Right ventricle myocardium inferior (tissue), 1 donor: ENCODE results near the gene TBC1D24. TPM values are rescaled to one million over a fixed set of nuclear protein-coding genes. Genes with fewer than 3 reads are reported as not detected.

Source experiments
- ATAC-seq: fragments of 200-7000 bp; cut with Tn5 transposase; one replicate; pipeline ENCODE4 v1.9.1; 2020; ENCODE audit warnings: mild to moderate bottlenecking, moderate library complexity
- DNase-seq: peaks from one replicate; pipeline ENCODE4 v3.0.0; 2021; ENCODE audit errors: missing footprints
- intact Hi-C: fragments of 100-400 bp; cut with DNase I; formaldehyde crosslinking; loops from one replicate; pipeline ENCODE4 v1.11.0; 2022
- total RNA-seq: library from RNA; stranded (reverse); fragmentation: NEBNext Ultra II Directional; extraction: Animal tissue kit (Norgen Biotek cat#: 25700); gene quantifications from one replicate; pipeline ENCODE4 v1.2.1, GENCODE V29; 2021
- donor health status: DM: no; HTN: yes; CAD: no; lungs with severe emphysema.

Gene TBC1D24
- total RNA-seq, 1 donor from 2014 or later, result 14.8 TPM

DNA sequence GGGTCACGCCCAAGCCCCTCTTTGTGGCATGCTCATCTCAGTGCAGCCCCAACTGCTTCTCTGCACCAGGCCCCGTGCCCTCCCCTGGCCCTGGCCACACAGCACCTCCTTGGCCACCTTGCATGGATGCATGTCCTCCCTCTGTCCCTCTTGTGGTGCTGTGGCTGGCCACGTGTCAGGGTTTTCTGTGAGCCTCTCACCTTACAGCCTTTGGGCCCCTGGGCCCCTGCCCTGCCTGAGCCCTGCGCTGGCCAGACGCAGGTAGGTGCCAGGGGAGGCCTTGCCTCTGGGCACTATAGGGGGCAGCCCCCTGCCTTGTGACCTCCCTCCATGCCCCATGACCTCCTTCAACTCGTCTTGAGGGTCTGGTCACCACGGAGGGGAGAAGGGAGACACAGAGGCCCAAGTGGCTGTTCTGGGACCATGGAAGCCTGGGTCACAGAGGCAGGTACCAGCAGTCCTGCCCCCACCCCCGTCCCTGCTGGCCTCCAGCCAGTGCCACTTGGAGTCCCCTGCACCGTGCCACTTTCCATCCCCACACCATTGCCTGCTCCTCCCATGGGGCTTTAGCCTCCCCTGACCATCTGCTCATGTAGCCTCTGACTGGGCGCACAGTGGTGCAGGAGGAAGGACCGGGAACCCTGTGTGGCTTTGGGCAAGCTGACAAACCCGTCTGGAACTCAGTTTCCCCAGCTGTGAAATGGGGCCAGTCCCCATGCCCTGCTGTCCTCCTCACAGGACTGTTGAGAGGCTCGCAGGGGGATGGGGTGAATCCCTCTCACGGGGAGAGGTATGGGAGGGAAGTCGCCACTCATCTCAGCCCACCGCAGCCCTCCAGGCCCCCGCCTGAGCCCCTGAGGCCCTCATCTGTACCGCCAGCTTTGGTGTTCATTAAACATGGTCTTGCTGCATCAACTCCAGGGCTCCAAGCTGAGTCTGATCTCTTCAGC is 27.3 kb downstream of the TBC1D24 start:
- ATAC-seq (no peak), DNase-seq (peak; percentile 46)
- intact Hi-C loops, result loop anchor here (1.0 to 10.0 kb wide), 5 partner anchors 11 to 237 kb away; partner anchors contain the start of genes ABCA3, ATP6V0C, CCNF and RNPS1

DNA sequence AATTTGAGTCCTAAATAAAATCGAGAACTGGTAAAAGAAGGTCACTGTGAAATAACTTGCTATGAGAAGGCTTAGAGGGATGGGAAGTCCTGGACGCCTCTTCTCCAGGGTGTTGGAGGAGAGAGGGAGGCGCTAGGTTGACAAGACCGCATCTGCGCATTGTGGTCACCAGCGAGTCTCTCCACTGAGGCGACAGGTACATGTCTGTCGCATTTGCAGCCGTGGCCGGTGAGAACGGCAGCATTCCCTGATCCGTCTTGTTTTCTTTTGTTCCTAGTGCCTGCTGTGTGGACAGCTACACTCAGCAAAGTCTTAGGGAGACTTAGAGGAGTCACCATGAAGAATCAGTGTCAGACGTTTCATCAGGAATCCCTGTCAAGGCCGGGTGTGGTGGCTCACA is 30.8 kb downstream of the TBC1D24 start:
- intact Hi-C loops, result loop anchor here (10.0 kb wide), 1 partner anchor 241 kb away; the partner anchor contains the start of gene RNPS1
- no peak for ATAC-seq
- DNase-seq, result no peak

DNA sequence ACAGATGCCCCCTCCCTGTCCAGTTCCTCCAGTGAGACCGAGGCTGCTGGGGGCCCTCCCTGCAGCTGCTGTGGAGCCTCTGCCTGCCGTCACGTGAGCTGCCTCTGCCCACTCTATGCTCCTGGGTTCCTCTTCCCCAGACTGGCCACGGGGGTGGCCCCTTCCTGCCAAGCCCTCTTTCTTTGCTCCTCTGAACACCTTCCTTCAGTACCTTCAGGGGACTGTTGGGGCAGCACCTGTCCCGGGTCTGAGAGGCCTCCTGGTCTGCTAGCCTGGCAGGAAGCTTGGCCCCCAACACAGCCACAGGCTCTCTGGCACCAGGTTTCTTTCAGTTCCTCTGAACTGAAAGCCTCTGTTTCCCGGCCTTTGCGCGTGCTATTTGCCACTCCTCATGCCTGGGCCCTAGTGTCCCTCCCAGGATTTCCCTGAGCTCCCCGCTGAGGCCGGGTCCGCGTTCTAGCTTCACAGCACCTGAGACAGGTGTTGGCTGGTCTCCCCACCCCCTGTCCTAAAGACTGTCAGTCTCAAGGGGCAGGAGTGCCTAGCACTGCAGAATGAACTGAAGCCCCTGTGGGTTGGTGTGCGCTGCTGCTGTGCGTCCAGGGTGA is 32.2 kb downstream of the TBC1D24 start:
- intact Hi-C loops, result loop anchor here (10.0 kb wide), 1 partner anchor 242 kb away; the partner anchor contains the start of gene RNPS1
- DNase-seq, result no peak
- peak; percentile 49 for ATAC-seq

DNA sequence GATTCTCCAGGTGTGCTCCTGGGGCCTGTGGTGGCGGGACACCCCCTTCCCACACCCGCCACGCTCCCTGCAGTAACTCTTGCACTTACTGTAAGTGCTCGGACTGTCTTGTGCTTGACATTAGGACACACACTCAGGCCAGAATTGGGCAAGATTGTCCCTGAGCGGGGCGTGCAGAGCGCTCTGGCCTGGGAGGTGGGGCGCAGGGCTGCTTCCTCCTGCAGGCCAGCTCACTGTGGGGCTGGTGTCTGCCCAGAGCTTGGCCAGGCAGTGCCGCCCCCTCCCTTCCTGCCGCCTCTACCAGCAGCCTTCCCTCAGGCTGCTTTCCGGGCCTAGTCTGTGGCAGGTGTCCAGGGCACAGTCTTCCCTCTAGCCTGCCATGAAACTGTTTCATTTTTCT is 32.7 kb downstream of the TBC1D24 start:
- ATAC-seq, result peak; percentile 63
- DNase-seq, result peak; percentile 89
- intact Hi-C loops, result loop anchor here (10.0 kb wide), 1 partner anchor 243 kb away; the partner anchor contains the start of gene RNPS1

DNA sequence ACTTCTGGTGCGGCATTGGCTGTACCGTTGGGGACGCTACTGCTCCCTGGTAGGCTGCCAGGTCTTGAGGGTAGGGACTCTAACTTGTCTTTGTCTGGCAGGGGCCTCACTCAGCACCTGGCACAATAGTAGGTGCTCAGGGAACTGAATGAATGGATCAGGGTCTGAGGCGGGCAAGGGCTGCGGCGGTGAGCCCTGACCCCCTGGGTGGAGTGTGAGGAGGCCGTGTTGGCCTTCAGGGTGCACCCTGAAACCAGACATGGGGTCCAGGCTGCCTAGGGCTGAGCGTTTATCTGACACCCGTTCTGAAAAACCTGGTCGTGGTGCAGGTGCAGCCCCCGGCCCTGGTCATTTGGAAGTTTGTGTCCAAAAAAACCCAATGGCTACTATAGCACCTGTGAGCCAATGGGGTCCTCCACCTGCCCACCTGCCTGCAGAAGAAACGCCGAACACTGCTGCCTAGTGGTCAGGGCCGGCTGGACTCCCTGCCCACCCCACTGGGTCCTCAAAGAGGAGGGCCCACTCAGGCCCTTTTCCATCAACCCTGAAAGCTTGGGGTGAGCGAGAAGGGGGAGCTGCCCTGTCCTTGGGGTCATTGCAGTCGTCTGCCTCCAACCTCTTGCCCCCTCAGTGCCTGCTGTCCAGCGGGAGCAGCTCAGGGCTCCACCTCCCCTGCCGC is 33.9 kb downstream of the TBC1D24 start:
- DNase-seq, result no peak
- intact Hi-C loops, result loop anchor here (10.0 kb wide), 1 partner anchor 244 kb away; the partner anchor contains the start of gene RNPS1

DNA sequence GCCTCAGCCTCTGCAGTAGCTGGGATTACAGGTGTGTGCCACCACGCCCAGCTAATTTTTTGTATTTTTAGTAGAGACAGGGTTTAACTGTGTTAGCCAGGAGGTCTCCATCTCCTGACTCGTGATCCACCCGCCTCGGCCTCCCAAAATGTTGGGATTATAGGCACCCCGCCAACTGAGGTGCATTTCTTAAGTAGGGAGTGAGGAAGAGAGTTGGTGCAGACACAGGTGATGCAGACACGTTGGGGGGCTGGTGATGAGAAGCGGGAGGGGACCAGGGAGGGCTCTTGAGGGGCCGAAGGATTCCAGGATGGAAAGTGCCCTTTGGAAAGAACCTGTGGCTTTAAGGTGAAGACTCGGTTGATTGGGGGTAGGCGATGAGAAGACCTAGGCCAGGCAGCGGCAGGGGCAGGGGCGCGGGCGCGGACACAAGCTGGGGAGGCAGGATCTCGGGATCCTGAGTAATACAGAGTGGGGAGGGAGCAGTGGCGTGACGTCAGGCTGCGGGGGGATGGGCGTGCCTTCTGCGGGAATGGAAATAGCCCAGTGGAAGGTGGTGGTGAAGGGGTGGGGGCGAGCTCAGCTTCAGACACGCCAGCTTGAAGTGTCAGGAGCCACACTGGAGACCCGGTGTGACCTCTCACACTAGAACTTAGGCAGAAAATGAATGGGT is 36.3 kb downstream of the TBC1D24 start:
- intact Hi-C loops, result loop anchor here (5.0 kb wide), 1 partner anchor 304 kb away; the partner anchor contains the start of gene MLST8
- DNase-seq, result peak; percentile 74
- ATAC-seq, result no peak

More for the DNA sequence above, 33.9 kb downstream of the TBC1D24 start:
- no peak for ATAC-seq

DNA sequence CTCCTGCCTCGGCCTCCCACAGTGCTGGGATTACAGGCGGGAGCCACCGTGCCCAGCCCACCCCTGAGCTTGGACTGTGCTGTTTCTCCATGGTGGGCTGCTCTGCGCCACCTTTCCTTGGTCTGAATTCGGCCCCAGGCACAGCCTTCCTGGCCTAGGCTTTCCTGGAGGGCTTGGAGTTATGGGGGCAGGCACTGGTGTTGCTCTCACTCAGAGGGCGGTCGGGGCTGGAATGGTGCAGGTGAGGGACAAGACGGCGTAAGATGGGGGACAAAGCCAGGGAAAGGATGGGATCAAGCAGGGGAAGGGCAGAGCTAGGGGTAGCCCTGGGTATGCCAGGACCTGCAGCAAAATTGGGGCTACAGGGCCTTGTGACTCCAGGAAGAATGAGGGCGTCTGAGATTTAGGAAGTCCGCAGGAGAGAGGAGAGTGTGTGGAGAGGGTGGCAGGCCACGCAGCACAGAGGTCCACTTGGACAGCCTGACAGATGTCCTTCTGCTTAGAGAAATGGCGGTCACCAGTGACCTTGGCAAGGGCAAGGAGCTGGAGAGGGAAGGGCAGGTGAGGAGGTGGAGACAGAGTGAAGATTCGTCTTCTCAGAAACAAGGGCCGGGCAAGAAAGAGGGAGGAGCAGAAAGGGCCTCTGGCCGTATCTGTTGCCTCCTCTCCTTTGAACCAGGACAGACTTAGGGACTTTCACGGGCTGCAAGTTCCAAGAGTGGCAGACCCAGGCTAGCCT is 37.2 kb downstream of the TBC1D24 start:
- intact Hi-C loops, result loop anchor here (5.0 kb wide), 1 partner anchor 305 kb away; the partner anchor contains the start of gene MLST8
- ATAC-seq (no peak), DNase-seq (peak; percentile 42)

DNA sequence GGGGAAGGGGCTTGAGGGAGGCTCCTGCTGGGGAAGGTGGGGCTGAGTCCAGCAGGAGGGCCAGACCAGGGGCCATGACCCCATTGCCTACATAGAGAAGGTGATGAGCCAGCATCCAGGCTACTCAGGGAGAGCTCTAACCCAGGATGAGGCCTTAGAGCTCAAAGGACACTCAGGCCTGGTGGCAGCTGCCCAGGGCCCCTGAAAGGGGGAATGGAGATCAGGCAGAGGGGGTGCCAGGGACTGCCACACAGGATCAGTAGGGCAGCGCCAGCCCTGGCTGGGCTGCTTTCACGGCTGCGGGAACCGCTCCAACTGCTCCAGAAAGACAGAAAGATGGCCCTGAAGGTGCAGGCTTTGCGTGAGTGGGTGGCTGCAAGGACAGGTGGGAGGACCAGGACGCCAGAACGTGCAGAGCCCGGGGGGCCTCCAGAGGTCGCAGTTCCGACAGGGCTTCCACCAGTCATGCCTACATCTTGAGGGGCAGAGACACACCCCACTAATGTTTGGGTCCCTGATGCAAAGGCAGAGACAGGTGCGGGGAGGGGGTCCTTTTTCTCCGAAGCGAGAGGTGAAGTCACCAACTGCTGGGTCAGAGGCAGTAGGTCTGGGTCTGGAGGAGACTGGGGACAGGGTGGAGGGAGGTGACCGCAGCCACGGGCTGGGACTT is 37.9 kb downstream of the TBC1D24 start:
- peak; percentile 67 for DNase-seq
- ATAC-seq, result no peak

DNA sequence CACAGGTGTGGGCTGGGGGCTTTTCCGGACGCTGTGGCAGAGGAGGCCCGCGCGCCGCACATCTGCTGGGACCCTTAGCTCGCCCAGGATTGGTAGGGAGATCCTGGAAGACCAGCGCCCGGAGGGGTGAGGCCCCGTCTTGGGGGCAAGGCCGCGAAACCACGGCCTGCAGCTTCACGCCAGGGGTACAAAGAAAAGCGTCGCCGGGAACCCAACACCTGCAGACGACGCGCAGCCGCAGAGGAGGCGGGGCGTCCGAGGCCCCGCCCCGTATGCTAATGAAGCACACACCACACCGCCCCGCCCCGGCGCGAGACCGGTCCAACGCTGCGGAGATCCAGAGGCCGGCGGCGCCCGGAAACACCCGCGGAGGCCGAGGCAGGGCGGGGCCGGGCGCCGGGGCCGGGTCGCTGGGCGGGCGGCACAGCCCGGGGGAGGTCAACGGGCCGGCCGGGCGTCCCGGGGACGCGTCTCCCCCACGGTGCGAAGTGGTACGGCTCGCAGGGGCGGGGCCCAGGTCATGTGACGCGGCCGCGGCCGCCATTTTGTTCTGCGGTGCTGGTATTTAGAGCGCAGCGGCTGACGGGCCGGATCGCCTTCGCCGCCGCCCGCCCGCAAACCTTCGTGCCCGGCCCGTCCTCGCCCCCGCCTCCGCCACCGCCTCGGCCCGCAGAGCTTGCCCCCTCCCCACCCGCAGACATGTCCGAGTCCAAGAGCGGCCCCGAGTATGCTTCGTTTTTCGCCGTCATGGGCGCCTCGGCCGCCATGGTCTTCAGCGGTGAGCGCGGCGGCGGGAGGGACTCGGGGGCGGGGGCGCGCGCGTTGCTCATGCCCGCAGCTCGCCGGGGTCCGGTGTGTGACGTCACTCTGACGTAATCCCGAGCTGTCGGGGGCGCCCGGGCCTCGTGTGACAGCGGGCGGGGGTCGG is 38.7 kb downstream of the TBC1D24 start, which contains the start of gene ATP6V0C:
Gene ATP6V0C, plus strand, starts transcription at position 548 of the 928 bp plus-strand sequence. Its CDS starts 152 bp downstream, at position 700.
- DNase-seq, result peak; percentile 97
- intact Hi-C loops, result loop anchor here (1.0 to 5.0 kb wide), 2 partner anchors 12 to 306 kb away; partner anchors contain the start of gene MLST8
- peak; percentile 87 for ATAC-seq

More for the DNA sequence above, 37.9 kb downstream of the TBC1D24 start:
- intact Hi-C loops, result loop anchor here (1.0 to 5.0 kb wide), 2 partner anchors 12 to 306 kb away; partner anchors contain the start of gene MLST8

DNA sequence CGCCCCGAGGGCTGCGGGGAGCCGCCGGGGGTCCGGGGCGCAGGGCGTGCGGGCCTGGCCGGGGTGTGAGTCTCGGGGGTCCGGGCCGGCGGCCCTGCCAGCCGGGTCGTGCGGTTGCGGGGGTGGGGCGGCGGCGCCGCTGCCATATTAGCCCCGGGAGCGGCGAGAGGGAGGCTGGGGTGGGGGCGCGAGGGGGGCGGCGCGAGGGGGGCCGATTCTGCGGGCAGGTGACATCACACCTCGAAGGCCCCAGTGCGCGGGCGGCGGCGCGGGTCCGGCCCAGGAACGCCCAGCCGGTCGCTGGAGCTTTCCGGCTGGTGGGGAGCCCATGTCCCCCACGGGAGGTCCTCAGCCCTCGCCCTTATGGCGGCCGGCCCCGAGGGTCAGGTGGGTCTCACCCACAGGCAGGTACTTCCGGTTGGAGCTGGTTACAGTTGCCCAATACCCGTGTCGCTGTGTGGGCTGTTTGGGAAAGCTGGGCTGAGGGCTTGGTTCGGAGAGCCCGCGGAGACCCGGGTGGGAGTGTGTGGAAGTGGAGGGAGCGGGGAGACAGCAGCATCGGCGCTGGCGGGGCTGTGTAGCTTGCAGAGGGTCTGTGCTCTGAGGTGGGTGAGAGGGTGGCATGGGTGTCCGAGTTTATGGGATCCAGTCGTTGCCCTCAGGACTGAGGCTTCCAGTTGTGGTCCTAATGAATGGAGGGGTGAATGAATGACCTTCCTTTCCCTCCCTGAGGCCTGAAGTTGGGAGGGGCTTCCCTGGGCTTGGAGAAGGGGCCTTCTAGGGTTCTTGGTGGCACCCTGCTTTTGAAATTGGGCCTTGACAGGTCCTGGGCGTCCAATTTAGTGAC is 39.6 kb downstream of the TBC1D24 start:
- intact Hi-C loops, result loop anchor here (5.0 kb wide), 1 partner anchor 307 kb away; the partner anchor contains the start of gene MLST8
- no peak for DNase-seq
- ATAC-seq, result no peak

DNA sequence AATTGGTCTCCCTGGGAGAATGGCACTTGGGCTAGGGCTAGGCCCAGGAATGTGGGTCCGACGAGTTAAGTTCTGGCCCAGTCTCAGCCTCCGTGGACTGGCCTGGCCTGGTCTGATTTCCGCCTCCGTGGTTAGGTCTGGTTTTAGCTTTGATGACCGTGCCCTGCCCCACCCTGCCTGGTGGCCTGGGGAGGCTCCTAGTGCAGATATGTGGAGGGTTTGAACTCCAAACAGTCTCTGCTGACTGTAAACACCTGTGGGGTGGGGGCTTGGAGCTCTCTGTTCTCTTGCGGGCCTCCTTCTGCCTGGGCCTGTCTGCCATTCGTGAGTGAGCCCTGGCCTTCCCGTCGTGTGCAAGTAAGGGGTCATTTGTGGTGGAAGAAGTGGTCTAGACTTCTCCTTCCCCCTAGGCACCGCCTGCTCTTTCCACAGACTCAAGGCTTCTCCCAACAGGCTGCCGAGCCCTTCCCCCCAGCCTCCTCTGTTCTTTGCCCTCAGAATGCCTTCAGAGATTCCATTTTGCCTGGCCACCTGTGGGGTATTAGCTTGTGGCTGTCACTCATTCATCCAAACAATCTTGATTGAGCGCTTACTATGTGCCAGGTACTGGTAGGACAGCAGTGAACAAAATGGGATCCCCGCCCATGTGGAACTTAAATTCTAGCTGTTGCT is 40.4 kb downstream of the TBC1D24 start:
- intact Hi-C loops, result no loop called here
- ATAC-seq (no peak), DNase-seq (peak; percentile 62)

DNA sequence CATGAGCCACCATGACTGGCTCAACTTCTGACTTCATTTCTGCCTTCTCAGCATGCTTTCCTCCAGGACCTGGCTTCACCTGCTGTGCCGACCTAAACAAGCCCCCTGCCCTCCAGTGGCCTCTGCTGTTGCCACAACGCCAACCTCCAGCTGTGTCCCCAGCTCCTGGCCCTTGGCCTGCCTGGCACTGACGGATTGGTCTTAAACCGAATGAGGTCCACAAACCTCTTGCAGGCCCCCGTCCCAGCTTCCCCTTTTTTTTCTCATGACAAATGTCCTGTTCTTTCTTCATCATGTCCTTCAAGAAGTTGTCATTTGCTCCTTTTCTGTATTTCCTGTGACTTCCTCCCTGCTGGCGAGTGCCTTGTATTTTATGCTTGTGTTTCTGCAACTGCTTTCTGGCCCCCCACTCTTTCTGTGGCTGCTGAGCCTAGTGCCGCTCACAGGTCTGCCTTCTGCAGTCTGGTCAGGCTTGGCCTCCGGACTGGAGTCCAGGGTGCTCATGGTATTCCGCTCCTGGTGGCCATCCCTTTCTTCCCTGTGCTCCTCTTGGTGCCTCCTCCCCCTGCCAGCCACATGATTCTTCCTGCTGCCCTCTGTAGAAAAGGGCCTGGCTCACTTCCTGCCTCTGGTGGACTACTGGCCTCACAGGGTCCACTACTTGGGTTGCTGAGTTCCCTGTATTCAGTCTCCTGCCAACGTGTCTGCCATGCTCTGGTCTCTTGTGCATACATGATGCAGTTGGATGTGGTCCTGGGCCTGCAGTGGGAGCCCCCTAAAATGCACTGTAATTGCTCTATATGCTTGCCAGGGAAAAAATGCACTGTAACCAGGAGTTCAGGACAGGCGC is 41.7 kb downstream of the TBC1D24 start:
- peak; percentile 79 for DNase-seq
- ATAC-seq, result no peak
- intact Hi-C loops, result no loop called here

DNA sequence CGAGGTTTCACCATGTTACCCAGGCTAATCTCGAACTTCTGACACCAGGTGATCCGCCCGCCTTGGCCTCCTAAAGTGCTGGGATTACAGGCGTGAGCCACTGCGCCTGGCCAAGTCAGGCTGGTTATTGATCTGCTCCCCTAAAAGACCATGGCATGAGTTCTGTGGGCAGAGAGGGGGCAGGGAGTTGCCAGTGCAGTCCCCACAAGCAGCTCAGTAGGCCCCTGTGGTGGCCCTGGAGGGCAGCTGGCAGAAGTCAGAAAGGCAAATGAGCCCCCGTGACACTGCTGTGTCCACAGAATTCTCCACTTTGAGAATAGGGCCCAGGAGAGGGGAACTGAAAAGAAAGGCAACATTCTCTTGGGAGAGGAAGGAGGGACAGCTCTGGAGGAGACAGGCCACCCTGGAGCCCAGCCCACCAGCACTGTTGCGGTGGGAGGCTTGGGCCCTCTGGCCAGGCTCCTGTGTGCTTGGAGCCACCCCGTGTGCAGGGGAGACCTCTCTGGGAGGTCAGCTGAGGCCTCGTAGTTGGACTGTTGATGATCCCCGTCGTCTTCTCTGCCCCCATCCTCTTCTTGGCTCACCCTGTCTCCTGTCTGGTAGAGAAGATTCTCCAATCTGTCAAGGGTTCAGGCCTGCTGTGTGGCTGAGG is 43.2 kb downstream of the TBC1D24 start:
- intact Hi-C loops, result no loop called here
- ATAC-seq (no peak), DNase-seq (peak; percentile 30)
